A549 (cell line): ENCODE measurements around the gene CNTNAP2. TPM values are rescaled to one million over a fixed set of nuclear protein-coding genes. Genes with fewer than 3 reads are reported as not detected.

Source experiments
- ATAC-seq, 2 experiments: fragments of 200-7000 bp in 1 of 2; fragments of >200 bp in 1 of 2; cut with Nextera tagmentation in 1 of 2; cut with Tn5 transposase in 1 of 2; 3 replicates each; pipeline versions ENCODE4 v1.8.0 to v1.9.1; 2018 to 2020; ENCODE audit warnings: mild to moderate bottlenecking in 1 of 2, moderate library complexity in 1 of 2
- CTCF ChIA-PET: fragments of 300-600 bp; sonication (Branson Sonifier 250); formaldehyde crosslinking; extraction: SDS; loops from one replicate; lab custom pipeline; 2021; ENCODE audit warnings: antibody characterized with exemption, inconsistent platforms; lab: Yijun Ruan, JAX
- POLR2A ChIA-PET: fragments of 350-600 bp; formaldehyde crosslinking; extraction: SDS; loops from one replicate; lab custom pipeline; 2021; ENCODE audit warnings: antibody characterized with exemption, inconsistent platforms; lab: Yijun Ruan, JAX
- DNase-seq, 2 experiments: peaks; one replicate each; pipeline versions ENCODE4 v3.0.0 to v3.0.0-alpha.2; 2011 to 2016; ENCODE audit warnings: low read depth in 1 of 2, low spot score in 1 of 2
- FAIRE-seq: peaks from 2 replicates; lab custom pipeline; 2011; peaks lifted over from hg19 to GRCh38; lab: Jason Lieb, UNC
- H3K27ac ChIP-seq, 2 experiments: fragments of >200 bp; sonication (Bioruptor Twin); formaldehyde crosslinking; 3 replicates each; pipeline ENCODE4 v1.5.1; 2016 to 2017
- H3K4me1 ChIP-seq: fragments of >200 bp; sonication (Bioruptor Twin); formaldehyde crosslinking; 3 replicates; pipeline ENCODE4 v1.6.1; 2016
- H3K4me2 ChIP-seq: fragments of >200 bp; sonication (Bioruptor Twin); formaldehyde crosslinking; 3 replicates; pipeline ENCODE4 v1.6.1; 2016
- H3K4me3 ChIP-seq: fragments of >200 bp; sonication (Bioruptor Twin); formaldehyde crosslinking; 3 replicates; pipeline ENCODE4 v1.5.1; 2016
- H3K9me3 ChIP-seq: fragments of >200 bp; sonication (Bioruptor Twin); formaldehyde crosslinking; 3 replicates; pipeline ENCODE4 v1.6.1; 2016
- BCL3 ChIP-seq: fragments of >200 bp; sonication (Bioruptor Twin); formaldehyde crosslinking; IDR thresholded peaks from 3 replicates; pipeline ENCODE4 v1.6.1; 2016
- CHD2 ChIP-seq: fragments of 150-350 bp; IDR thresholded peaks from 2 replicates; pipeline ENCODE4 v1.6.1; 2014; ENCODE audit warnings: low read length; ENCODE audit not compliant: partially characterized antibody
- E2F6 ChIP-seq: IDR thresholded peaks from 2 replicates; pipeline ENCODE4 v1.6.1; 2012; ENCODE audit warnings: low read depth, borderline replicate concordance
- EHF ChIP-seq: fragments of 250-450 bp; sonication (Bioruptor Pico); IDR thresholded peaks from 2 replicates; pipeline ENCODE4 v1.5.0; 2020; ENCODE audit warnings: mild to moderate bottlenecking
- ELK1 ChIP-seq: fragments of 150-350 bp; IDR thresholded peaks from 2 replicates; pipeline ENCODE4 v1.6.1; 2014; ENCODE audit warnings: low read depth, mild to moderate bottlenecking, low read length
- EP300 ChIP-seq, 2 experiments: fragments of >200 bp; sonication (Bioruptor Twin); formaldehyde crosslinking; IDR thresholded peaks; 2 replicates in 1 of 2; 3 replicates in 1 of 2; pipeline ENCODE4 v1.6.1; 2016 to 2017
- ESRRA ChIP-seq: fragments of 150-350 bp; IDR thresholded peaks from 2 replicates; pipeline ENCODE4 v1.6.1; 2014; ENCODE audit warnings: mild to moderate bottlenecking, low read length, borderline replicate concordance
- FOSB ChIP-seq: fragments of 250-450 bp; sonication (Bioruptor Pico); IDR thresholded peaks from 2 replicates; pipeline ENCODE4 v1.5.0; 2020; ENCODE audit warnings: mild to moderate bottlenecking, moderate library complexity
- HDAC2 ChIP-seq: fragments of 200-600 bp; sonication (generic); IDR thresholded peaks from 2 replicates; pipeline ENCODE4 v1.6.1; 2016
- HEYL ChIP-seq: fragments of 250-450 bp; sonication (Bioruptor Pico); IDR thresholded peaks from 2 replicates; pipeline ENCODE4 v1.8.0; 2021; ENCODE audit warnings: mild to moderate bottlenecking, moderate library complexity
- HOXA7 ChIP-seq: fragments of 250-450 bp; sonication (Bioruptor Pico); IDR thresholded peaks from 2 replicates; pipeline ENCODE4 v1.5.0; 2020; ENCODE audit warnings: mild to moderate bottlenecking, moderate library complexity
- HOXB5 ChIP-seq: fragments of 250-450 bp; sonication (Bioruptor Pico); IDR thresholded peaks from 2 replicates; pipeline ENCODE4 v1.5.0; 2020; ENCODE audit warnings: mild to moderate bottlenecking, moderate library complexity
- JUN ChIP-seq, 2 experiments: fragments of >200 bp; sonication (Bioruptor Twin); formaldehyde crosslinking; IDR thresholded peaks; 2 replicates in 1 of 2; 3 replicates in 1 of 2; pipeline ENCODE4 v1.6.1; 2016 to 2017
- JUNB ChIP-seq: fragments of >200 bp; sonication (Bioruptor Twin); formaldehyde crosslinking; IDR thresholded peaks from 2 replicates; pipeline ENCODE4 v1.6.1; 2016
- KDM1A ChIP-seq: fragments of 200-600 bp; sonication (generic); IDR thresholded peaks from 2 replicates; pipeline ENCODE4 v1.6.1; 2016; ENCODE audit warnings: low read depth, mild to moderate bottlenecking
- KDM5A ChIP-seq: fragments of 200-600 bp; sonication (generic); IDR thresholded peaks from 2 replicates; pipeline ENCODE4 v1.6.1; 2016; ENCODE audit warnings: antibody characterized with exemption, mild to moderate bottlenecking
- MAFK ChIP-seq: fragments of 450-650 bp; IDR thresholded peaks from 2 replicates; pipeline ENCODE4 v1.6.1; 2014; ENCODE audit not compliant: partially characterized antibody
- MAZ ChIP-seq: fragments of 150-350 bp; IDR thresholded peaks from 2 replicates; pipeline ENCODE4 v1.6.1; 2014; ENCODE audit warnings: antibody characterized with exemption, low read depth, low read length, borderline replicate concordance
- NFE2L2 ChIP-seq: fragments of 150-350 bp; conservative IDR thresholded peaks from 2 replicates; pipeline ENCODE4 v1.6.1; 2014; ENCODE audit warnings: low read length
- NPAS2 ChIP-seq: fragments of 250-450 bp; sonication (Bioruptor Pico); IDR thresholded peaks from 2 replicates; pipeline ENCODE4 v1.8.0; 2022; ENCODE audit warnings: mild to moderate bottlenecking, moderate library complexity, borderline replicate concordance
- NR3C1 ChIP-seq: fragments of >200 bp; sonication (Bioruptor Twin); formaldehyde crosslinking; IDR thresholded peaks from 3 replicates; pipeline ENCODE4 v1.6.1; 2017
- POLR2A ChIP-seq: IDR thresholded peaks from 2 replicates; pipeline ENCODE4 v1.6.1; 2012; ENCODE audit warnings: mild to moderate bottlenecking, low read length
- POLR2AphosphoS2 ChIP-seq: conservative IDR thresholded peaks from 2 replicates; pipeline ENCODE4 v1.6.1; 2012; ENCODE audit warnings: low read length, improper control_type of control experiment, inconsistent platforms
- RAD21 ChIP-seq, 2 experiments: fragments of >200 bp in 1 of 2; sonication (Bioruptor Twin) in 1 of 2; formaldehyde crosslinking in 1 of 2; IDR thresholded peaks in 1 of 2; conservative IDR thresholded peaks in 1 of 2; 2 replicates in 1 of 2; 3 replicates in 1 of 2; pipeline ENCODE4 v1.6.1; 2012 to 2018; ENCODE audit warnings: inconsistent platforms in 1 of 2
- RARB ChIP-seq: fragments of 250-450 bp; sonication (Bioruptor Pico); IDR thresholded peaks from 2 replicates; pipeline ENCODE4 v1.8.0; 2021; ENCODE audit warnings: mild to moderate bottlenecking, moderate library complexity
- RCOR1 ChIP-seq: fragments of 150-350 bp; IDR thresholded peaks from 2 replicates; pipeline ENCODE4 v1.6.1; 2014; ENCODE audit warnings: antibody characterized with exemption, low read length, low read depth
- REST ChIP-seq: fragments of 200-600 bp; sonication (generic); IDR thresholded peaks from 2 replicates; pipeline ENCODE4 v1.6.1; 2016; ENCODE audit warnings: antibody characterized with exemption, mild to moderate bottlenecking, moderate library complexity
- RNF2 ChIP-seq: fragments of 200-600 bp; sonication (generic); IDR thresholded peaks from 2 replicates; pipeline ENCODE4 v1.6.1; 2016; ENCODE audit warnings: low read depth, mild to moderate bottlenecking, antibody characterized with exemption, moderate library complexity, borderline replicate concordance
- TP53 ChIP-seq: fragments of 250-450 bp; sonication (Bioruptor Pico); IDR thresholded peaks from 2 replicates; pipeline ENCODE4 v1.5.0; 2021; ENCODE audit warnings: mild to moderate bottlenecking, moderate library complexity
- ZFP36 ChIP-seq: fragments of 450-650 bp; IDR thresholded peaks from 2 replicates; pipeline ENCODE4 v1.6.1; 2014; ENCODE audit warnings: borderline replicate concordance; ENCODE audit not compliant: partially characterized antibody
- ZSCAN20 ChIP-seq: fragments of 250-450 bp; sonication (Bioruptor Pico); IDR thresholded peaks from 2 replicates; pipeline ENCODE4 v1.8.0; 2022; ENCODE audit warnings: mild to moderate bottlenecking, moderate library complexity
- WGBS: methylation state at CpG from one replicate; pipeline ENCODE4 v1.1.6; 2017; ENCODE audit errors: missing lambda C conversion rate; 5-methylcytosine and 5-hydroxymethylcytosine counted together
- polyA plus RNA-seq, 4 experiments: library from polyadenylated mRNA; depleted of rRNA in 3 of 4; stranded (reverse); fragments of >200 nt; fragmentation: RNase III in 1 of 4; extraction: RNeasy Plus Mini Kit Qiagen cat#74134 plus additional on column Dnase treatment in 1 of 4; gene quantifications; 2 replicates in 3 of 4; 3 replicates in 1 of 4; pipeline ENCODE4 v1.2.3, GENCODE V29; 2011 to 2017
- TF ChIP-seq, protein P1 (sequence below): fragments of 450-650 bp; IDR thresholded peaks from 2 replicates; pipeline ENCODE4 v1.6.1; 2014; ENCODE audit warnings: antibody characterized with exemption

Gene CNTNAP2
- polyA plus RNA-seq, 2 of the 4 experiments (the other 2 are of a cell fraction): 0.05 to 0.13 TPM

- ChIA-PET POLR2A (no interaction called here), CTCF (no interaction called here)
- TF ChIP-seq KDM5A (no peak), RAD21 (conservative IDR thresholded peaks at IDR 0.05 in 1 of 2, IDR thresholded peaks at IDR 0.05 in 1 of 2) (no peak), HOXA7 (CRISPR knock-in tag) (no peak), REST (no peak), JUN (IDR thresholded peaks at IDR 0.05) (no peak), NR3C1 (no peak), E2F6 (no peak), RNF2 (no peak), NFE2L2 (no peak), ZSCAN20 (CRISPR knock-in tag) (no peak), KDM1A (no peak), POLR2A (no peak), NPAS2 (no peak), FOSB (CRISPR knock-in tag) (no peak), ESRRA (no peak), RARB (CRISPR knock-in tag) (no peak), TP53 (no peak), RCOR1 (no peak)
- TF ChIP-seq, protein P1, sequence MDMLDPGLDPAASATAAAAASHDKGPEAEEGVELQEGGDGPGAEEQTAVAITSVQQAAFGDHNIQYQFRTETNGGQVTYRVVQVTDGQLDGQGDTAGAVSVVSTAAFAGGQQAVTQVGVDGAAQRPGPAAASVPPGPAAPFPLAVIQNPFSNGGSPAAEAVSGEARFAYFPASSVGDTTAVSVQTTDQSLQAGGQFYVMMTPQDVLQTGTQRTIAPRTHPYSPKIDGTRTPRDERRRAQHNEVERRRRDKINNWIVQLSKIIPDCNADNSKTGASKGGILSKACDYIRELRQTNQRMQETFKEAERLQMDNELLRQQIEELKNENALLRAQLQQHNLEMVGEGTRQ: no peak
- Histone ChIP-seq H3K27ac (no peak overlapping the region), H3K4me3 (no peak overlapping the region), H3K4me1 (no peaks in the 10 kb centered on the region), H3K4me2 (no peak overlapping the region), H3K9me3 (no peaks in the 10 kb centered on the region)
- 41% methylated on average over 4 of the region's 4 CpGs for WGBS
- ATAC-seq: no peak
- DNase-seq: no peak
- no peak for FAIRE-seq
Measured at GRCh38 chr7:148104136-148104716, 1987.6 kb downstream of the CNTNAP2 start.

DNA sequence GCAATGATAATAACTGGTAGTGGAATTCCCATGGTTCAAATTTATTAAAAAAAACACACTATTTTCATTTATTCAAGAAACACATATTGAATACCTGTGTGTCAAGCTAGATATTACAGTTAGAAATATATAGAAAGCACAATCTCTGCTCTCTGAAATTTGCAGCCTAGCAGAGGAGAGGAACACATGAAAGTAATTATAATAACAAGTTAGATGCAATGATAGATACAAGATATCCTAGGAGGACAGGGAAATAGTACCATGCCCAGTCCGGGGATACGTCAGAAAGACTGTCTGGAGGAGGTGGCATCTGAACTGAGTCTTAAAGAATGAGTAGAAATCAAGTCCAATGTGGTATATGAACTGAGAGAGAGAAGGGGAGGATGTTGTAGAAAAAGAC lies 1988.3 kb downstream of the CNTNAP2 start:
- ATAC-seq (no peak), DNase-seq (no peak), FAIRE-seq (no peak)
- 6% methylated on average over 2 of the region's 2 CpGs for WGBS
- H3K9me3 ChIP-seq: no peaks in the 10 kb centered on the region
- ChIA-PET CTCF (interaction anchor here (0.6 kb wide), 2 partner anchors 13 to 177 kb away, joined by 3 to 6 read pairs; no protein-coding TSS in a partner anchor), POLR2A (no interaction called here)
- H3K4me3 ChIP-seq: no peak overlapping the region
- H3K4me2 ChIP-seq: no peak overlapping the region
- no peak overlapping the region for H3K27ac ChIP-seq
- H3K4me1 ChIP-seq: no peaks in the 10 kb centered on the region
- TF ChIP-seq RARB (CRISPR knock-in tag): no peak
- TF ChIP-seq BCL3: no peak
- TF ChIP-seq HOXB5 (CRISPR knock-in tag): no peak
- no peak for TF ChIP-seq ZFP36
- TF ChIP-seq FOSB (CRISPR knock-in tag): no peak
- no peak for TF ChIP-seq EP300 (IDR thresholded peaks at IDR 0.05)
- no peak for TF ChIP-seq MAZ
- TF ChIP-seq, protein P1: no peak
- no peak for TF ChIP-seq EHF (CRISPR knock-in tag)
- no peak for TF ChIP-seq TP53
- no peak for TF ChIP-seq JUNB
- TF ChIP-seq HEYL (CRISPR knock-in tag): no peak
- TF ChIP-seq ELK1: no peak
- TF ChIP-seq CHD2: no peak
- TF ChIP-seq MAFK: no peak
- TF ChIP-seq HDAC2: no peak
- no peak for TF ChIP-seq POLR2AphosphoS2
